ENCODE measurements around the gene PLCB2.

DNA sequence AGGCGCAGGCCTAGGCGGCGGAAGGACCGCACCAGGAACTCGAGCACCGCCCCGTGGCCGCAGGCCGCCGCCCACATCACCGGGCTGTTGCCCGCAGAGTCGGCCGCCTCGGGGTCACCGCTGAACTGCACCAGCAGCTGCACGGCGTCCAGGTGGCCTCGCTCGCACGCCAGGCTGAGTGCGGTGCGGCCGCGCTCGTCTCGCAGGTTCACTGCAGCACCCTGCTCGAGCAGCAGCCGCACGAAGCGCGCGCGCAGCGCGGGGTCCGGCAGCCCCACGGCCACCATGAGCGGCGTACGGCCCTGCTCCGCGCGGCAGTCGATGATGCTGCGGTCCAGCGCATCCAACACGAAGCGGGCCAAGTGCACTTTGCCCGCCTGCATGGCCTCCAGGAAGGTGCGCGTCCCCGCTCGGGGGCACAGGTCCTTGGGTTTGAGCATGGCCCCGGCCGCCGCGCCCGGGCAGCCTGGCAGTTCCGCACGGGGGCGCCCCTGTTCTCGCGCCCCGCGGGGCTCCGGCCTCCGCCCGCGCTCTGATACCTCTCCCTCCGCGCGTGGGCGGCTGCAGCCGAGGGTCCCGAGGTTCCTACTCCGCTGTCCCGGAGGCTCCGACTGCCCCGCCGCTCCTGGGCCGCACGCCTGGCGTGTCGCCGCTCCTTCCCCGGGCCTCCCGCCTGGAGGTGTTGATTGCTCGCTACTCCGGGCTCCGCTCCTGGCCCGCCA, 25.4 kb downstream of the PLCB2 start:
- peak; percentile 41; the same call in 1 of the 2 replicates for TF ChIP-seq CTCF (tag by site-specific recombination; IDR thresholded peaks at IDR 0.05)
- TF ChIP-seq, protein P1, sequence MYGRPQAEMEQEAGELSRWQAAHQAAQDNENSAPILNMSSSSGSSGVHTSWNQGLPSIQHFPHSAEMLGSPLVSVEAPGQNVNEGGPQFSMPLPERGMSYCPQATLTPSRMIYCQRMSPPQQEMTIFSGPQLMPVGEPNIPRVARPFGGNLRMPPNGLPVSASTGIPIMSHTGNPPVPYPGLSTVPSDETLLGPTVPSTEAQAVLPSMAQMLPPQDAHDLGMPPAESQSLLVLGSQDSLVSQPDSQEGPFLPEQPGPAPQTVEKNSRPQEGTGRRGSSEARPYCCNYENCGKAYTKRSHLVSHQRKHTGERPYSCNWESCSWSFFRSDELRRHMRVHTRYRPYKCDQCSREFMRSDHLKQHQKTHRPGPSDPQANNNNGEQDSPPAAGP (tag by site-specific recombination; IDR thresholded peaks at IDR 0.05): 0 out of 2 replicates have a peak, but pooled peaks have one; percentile 50
- no peak for TF ChIP-seq ZNF391 (tag by site-specific recombination; IDR thresholded peaks at IDR 0.05; ENCODE audit: borderline replicate concordance, low read depth)
- no peak for TF ChIP-seq MYNN (tag by site-specific recombination; IDR thresholded peaks at IDR 0.05; ENCODE audit: borderline replicate concordance)
- TF ChIP-seq, protein P2, sequence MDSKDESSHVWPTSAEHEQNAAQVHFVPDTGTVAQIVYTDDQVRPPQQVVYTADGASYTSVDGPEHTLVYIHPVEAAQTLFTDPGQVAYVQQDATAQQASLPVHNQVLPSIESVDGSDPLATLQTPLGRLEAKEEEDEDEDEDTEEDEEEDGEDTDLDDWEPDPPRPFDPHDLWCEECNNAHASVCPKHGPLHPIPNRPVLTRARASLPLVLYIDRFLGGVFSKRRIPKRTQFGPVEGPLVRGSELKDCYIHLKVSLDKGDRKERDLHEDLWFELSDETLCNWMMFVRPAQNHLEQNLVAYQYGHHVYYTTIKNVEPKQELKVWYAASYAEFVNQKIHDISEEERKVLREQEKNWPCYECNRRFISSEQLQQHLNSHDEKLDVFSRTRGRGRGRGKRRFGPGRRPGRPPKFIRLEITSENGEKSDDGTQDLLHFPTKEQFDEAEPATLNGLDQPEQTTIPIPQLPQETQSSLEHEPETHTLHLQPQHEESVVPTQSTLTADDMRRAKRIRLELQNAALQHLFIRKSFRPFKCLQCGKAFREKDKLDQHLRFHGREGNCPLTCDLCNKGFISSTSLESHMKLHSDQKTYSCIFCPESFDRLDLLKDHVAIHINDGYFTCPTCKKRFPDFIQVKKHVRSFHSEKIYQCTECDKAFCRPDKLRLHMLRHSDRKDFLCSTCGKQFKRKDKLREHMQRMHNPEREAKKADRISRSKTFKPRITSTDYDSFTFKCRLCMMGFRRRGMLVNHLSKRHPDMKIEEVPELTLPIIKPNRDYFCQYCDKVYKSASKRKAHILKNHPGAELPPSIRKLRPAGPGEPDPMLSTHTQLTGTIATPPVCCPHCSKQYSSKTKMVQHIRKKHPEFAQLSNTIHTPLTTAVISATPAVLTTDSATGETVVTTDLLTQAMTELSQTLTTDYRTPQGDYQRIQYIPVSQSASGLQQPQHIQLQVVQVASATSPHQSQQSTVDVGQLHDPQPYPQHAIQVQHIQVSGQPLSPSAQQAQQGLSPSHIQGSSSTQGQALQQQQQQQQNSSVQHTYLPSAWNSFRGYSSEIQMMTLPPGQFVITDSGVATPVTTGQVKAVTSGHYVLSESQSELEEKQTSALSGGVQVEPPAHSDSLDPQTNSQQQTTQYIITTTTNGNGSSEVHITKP (tag by site-specific recombination; IDR thresholded peaks at IDR 0.05): no peak
- TF ChIP-seq SP7 (tag by site-specific recombination; IDR thresholded peaks at IDR 0.05): no peak; the same call in 1 of the 2 replicates
- no peak for TF ChIP-seq ZNF157 (tag by site-specific recombination; IDR thresholded peaks at IDR 0.05)
- TF ChIP-seq, protein P3, sequence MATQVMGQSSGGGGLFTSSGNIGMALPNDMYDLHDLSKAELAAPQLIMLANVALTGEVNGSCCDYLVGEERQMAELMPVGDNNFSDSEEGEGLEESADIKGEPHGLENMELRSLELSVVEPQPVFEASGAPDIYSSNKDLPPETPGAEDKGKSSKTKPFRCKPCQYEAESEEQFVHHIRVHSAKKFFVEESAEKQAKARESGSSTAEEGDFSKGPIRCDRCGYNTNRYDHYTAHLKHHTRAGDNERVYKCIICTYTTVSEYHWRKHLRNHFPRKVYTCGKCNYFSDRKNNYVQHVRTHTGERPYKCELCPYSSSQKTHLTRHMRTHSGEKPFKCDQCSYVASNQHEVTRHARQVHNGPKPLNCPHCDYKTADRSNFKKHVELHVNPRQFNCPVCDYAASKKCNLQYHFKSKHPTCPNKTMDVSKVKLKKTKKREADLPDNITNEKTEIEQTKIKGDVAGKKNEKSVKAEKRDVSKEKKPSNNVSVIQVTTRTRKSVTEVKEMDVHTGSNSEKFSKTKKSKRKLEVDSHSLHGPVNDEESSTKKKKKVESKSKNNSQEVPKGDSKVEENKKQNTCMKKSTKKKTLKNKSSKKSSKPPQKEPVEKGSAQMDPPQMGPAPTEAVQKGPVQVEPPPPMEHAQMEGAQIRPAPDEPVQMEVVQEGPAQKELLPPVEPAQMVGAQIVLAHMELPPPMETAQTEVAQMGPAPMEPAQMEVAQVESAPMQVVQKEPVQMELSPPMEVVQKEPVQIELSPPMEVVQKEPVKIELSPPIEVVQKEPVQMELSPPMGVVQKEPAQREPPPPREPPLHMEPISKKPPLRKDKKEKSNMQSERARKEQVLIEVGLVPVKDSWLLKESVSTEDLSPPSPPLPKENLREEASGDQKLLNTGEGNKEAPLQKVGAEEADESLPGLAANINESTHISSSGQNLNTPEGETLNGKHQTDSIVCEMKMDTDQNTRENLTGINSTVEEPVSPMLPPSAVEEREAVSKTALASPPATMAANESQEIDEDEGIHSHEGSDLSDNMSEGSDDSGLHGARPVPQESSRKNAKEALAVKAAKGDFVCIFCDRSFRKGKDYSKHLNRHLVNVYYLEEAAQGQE (tag by site-specific recombination; IDR thresholded peaks at IDR 0.05): no peak
